Thoracic aorta endothelial cell (primary cell): Measurements from ENCODE around the gene UTP3. TPM values are rescaled to one million over a fixed set of nuclear protein-coding genes. Genes with fewer than 3 reads are reported as not detected.

Source experiments
- small RNA-seq: library from RNA; depleted of rRNA; stranded (forward); fragments of <200 nt; gene quantifications from one replicate; pipeline ENCODE3, GENCODE V24; 2012
- total RNA-seq: library from RNA; depleted of rRNA; stranded (reverse); fragments of >200 nt; gene quantifications from 2 replicates; pipeline ENCODE4 v1.2.3, GENCODE V29; 2012

The UTP3 gene
- 32.3 and 34.7 TPM in 2 replicates for total RNA-seq

DNA sequence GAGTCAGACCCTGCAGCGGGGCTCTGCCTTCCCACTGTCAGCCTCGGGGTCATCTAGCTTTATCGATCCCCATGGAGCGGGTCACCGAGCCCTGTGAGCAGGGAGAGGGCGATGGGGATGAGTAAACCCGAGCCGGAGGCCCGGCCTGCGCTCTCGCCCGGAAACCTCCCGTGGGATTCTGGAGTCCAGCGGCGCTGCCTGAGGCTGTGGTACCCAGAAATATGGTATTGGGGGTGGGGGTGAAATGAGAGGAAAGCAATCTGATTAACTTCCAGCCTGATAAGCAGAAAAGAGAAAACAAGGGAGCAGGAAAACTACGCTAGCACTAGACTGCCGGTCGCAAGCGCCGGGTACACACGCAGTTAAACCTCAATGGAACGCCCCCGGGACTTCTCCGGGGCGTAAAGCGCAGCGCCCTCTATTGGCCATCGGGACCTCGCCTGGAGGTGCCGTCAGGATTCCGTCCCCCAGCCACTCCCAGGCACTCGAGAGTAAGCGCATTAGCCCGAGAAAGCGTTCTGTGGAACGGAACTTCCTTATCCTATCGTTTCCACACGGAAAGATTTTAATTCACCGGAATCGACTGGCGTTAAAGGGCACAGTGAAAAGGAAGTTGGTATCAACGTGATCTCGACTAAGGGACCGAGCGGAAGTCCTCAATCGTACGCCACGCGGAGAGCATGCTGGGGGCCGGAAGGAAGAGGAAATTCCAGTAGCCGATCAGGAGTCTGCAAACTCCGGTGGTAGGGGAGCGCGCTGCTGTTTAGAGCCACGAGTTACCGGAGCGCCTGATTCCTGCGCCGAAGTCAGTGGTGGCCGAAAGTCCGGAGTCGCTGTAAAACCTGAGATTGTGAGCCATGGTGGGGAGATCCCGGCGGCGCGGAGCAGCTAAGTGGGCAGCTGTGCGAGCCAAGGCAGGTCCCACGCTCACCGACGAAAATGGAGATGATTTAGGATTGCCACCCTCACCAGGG lies at the start of gene UTP3:
UTP3 (plus strand) TSS at position 712 of the 974 bp plus-strand sequence; CDS start at position 858, 146 bp downstream.

DNA sequence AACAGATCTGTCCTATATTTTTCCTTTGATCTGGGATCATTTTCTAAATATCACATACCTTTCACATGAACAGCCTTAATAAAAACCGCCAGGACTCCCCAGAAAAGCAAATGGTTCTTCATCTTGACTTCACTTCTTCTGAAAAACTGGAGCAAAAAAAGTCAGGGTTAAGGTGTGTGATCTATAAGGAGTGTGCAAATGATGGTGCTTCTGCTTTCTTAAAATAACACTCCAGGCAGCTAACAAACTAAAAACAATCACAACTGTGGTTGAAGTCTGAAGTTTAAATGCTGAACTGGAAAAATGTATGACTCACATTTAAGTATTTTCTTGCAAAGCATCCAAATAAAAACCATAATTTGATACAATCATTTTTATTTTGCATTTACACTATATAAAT lies 22.0 kb upstream of the UTP3 start, which contains the start of gene JCHAIN:
JCHAIN (minus strand) TSS at position 140 of the 400 bp plus-strand sequence; CDS start at position 122, 18 bp downstream.

DNA sequence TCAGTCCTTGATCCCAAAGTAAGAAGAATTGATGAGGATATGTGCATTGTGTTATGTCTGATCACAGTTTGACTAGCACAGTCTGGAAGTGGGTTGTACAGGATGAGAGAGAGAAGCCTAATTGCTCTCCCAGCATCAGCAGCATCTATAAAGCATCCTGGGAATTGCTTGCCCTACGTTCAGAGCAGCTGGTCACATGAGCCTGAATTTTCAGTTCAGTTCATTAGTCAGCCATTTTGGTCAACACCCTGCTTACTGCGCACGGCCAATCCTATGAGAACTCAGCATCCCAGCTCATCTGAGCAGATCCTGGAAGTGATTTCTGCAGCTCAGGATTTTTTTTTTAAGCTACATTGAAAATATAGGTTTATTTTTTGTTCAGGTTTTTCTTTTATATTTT lies 33.4 kb downstream of the UTP3 start, which contains the start of gene RUFY3:
RUFY3 (plus strand) TSS at position 218 of the 400 bp plus-strand sequence. CDS start 610 bp downstream, outside the sequence.

Small RNA genes within 50 kb of the gene (small RNA-seq; reads per million reads assigned to genes)
- gene RNU6-520P (not detected), gene RNU6-784P (8.9 reads per million, percentile 91 among the genes with 10 or more reads in this experiment)

Other genes starting within 250 kb of the UTP3 start
- gene MUC7, start 216.3 kb upstream of the UTP3 start, total RNA-seq = not detected in 2 replicates
- not detected in 2 replicates for gene AMTN, start 170.0 kb upstream of the UTP3 start, total RNA-seq
- not detected in 2 replicates for gene AMBN, start 96.3 kb upstream of the UTP3 start, total RNA-seq
- gene ENAM, start 59.8 kb upstream of the UTP3 start, total RNA-seq = under 0.01 and 0.13 TPM in 2 replicates
- not detected in 2 replicates for gene JCHAIN, start 22.0 kb upstream of the UTP3 start, total RNA-seq
- gene RUFY3, start 33.4 kb downstream of the UTP3 start, total RNA-seq = 45.9 and 46.8 TPM in 2 replicates
- 111 and 126 TPM in 2 replicates for gene GRSF1, start 151.4 kb downstream of the UTP3 start, total RNA-seq
- gene MOB1B, start 213.8 kb downstream of the UTP3 start, total RNA-seq = 28.2 and 29.4 TPM in 2 replicates